ENCODE data around the gene C2orf15. TPM values are rescaled to one million over a fixed set of nuclear protein-coding genes. Genes with fewer than 3 reads are reported as not detected.
A peak's percentile ranks its signal among the peaks of the same experiment; 100 is the strongest.

The C2orf15 gene
- total and polyA plus RNA-seq, 9 of the 15 experiments (the other 6 are each of a cell fraction or from before 2014, with no cell fraction given) = 0.04 to 0.27 (median 0.15) TPM; not detected in 1

DNA sequence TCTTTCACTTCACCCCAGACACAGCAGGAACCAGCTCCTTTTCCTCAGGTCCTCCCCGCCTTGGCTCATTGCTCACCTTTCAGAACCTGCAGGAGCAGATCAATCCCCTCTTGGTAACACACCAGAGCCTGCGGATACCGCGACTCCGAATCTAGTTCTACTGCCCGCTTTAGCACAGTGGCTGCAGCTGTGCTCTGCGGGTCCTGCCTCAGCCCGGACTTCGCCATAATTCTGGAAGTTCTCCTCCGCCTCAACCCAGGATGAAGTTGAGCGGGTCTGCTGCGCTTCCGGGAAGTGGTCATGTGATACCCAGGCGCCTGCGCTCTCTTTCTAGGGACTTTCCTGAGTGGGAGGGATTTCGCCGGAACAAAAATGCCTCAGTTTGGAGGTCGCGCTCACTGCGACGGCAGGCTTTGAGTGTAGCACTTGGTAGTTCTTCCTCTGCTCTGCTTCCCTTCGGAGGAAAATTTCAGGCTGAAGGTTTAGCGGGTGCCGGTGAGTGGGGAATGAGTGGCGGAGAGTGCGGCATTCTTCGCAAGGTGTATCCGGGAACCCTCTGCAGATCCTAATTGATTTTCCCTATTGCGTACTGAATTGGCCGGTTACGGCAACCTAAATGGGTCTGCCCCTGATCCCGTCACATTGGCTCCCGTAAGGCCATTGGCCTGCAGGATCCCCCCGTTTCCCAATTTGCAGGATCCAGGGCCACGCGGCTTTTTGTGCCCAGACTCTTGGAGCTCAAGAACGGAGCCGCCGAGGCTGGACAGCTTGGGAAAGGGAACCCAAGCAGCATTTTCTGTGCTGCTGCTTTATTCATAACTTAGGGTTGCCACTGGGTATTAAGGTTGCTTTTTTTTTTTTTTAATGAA, 39.5 kb downstream of the C2orf15 start, which contains the start of the genes MITD1 and MRPL30 (continued):
- TF ChIP-seq ELK1 (CRISPR knock-in tag; IDR thresholded peaks at IDR 0.05) (no peak), ZNF197 (CRISPR knock-in tag; IDR thresholded peaks at IDR 0.05; ENCODE audit: low read depth) (0 out of 2 replicates have a peak, but pooled peaks have one; percentile 48), THAP12 (CRISPR knock-in tag; IDR thresholded peaks at IDR 0.05) (no peak), SRF (CRISPR knock-in tag; IDR thresholded peaks at IDR 0.05) (no peak), NFIC (IDR thresholded peaks at IDR 0.05) (peak; percentile 67), CBX1 (IDR thresholded peaks at IDR 0.05; ENCODE audit: low read depth) (peak; percentile 68), KLF13 (tag; IDR thresholded peaks at IDR 0.05; ENCODE audit: borderline replicate concordance, low read depth) (no peak), ZNF695 (CRISPR knock-in tag; IDR thresholded peaks at IDR 0.05) (no peak), STAT6 (CRISPR knock-in tag; IDR thresholded peaks at IDR 0.05) (no peak), MCM3 (IDR thresholded peaks at IDR 0.05) (no peak), BRCA1 (IDR thresholded peaks at IDR 0.05) (no peak), BRCA1 (CRISPR knock-in tag; IDR thresholded peaks at IDR 0.05) (no peak), SRSF1 (IDR thresholded peaks at IDR 0.05; ENCODE audit: low read depth, low read length) (no peak), SMAD2 (IDR thresholded peaks at IDR 0.05; ENCODE audit: low read depth, low read length) (no peak), ZNF431 (CRISPR knock-in tag; IDR thresholded peaks at IDR 0.05) (no peak)
- TF ChIP-seq, protein P1, sequence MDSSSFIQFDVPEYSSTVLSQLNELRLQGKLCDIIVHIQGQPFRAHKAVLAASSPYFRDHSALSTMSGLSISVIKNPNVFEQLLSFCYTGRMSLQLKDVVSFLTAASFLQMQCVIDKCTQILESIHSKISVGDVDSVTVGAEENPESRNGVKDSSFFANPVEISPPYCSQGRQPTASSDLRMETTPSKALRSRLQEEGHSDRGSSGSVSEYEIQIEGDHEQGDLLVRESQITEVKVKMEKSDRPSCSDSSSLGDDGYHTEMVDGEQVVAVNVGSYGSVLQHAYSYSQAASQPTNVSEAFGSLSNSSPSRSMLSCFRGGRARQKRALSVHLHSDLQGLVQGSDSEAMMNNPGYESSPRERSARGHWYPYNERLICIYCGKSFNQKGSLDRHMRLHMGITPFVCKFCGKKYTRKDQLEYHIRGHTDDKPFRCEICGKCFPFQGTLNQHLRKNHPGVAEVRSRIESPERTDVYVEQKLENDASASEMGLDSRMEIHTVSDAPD (CRISPR knock-in tag; IDR thresholded peaks at IDR 0.05) = no peak
- TF ChIP-seq, protein P2, sequence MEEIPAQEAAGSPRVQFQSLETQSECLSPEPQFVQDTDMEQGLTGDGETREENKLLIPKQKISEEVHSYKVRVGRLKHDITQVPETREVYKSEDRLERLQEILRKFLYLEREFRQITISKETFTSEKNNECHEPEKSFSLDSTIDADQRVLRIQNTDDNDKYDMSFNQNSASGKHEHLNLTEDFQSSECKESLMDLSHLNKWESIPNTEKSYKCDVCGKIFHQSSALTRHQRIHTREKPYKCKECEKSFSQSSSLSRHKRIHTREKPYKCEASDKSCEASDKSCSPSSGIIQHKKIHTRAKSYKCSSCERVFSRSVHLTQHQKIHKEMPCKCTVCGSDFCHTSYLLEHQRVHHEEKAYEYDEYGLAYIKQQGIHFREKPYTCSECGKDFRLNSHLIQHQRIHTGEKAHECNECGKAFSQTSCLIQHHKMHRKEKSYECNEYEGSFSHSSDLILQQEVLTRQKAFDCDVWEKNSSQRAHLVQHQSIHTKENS (CRISPR knock-in tag; IDR thresholded peaks at IDR 0.05) = no peak
- TF ChIP-seq, protein P3, sequence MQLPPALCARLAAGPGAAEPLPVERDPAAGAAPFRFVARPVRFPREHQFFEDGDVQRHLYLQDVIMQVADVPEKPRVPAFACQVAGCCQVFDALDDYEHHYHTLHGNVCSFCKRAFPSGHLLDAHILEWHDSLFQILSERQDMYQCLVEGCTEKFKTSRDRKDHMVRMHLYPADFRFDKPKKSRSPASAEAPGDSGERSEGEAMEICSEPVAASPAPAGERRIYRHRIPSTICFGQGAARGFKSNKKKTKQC (CRISPR knock-in tag; IDR thresholded peaks at IDR 0.05) = peak; percentile 22; the same call in 1 of the 2 replicates
